Glomerular visceral epithelial cell (primary cell): Measurements from ENCODE around the gene PPFIA2.

Experiments
- DNase-seq: peaks from one replicate; pipeline ENCODE4 v3.0.0-alpha.2; 2016; ENCODE audit errors: extremely low spot score

Gene PPFIA2

GRCh38 chr12:81546811-81547210, 212.3 kb downstream of the PPFIA2 start:
- no peak for DNase-seq

- no peak for DNase-seq
These were observed 215.5 kb downstream of the PPFIA2 start for GRCh38 chr12:81543621-81544139.

GRCh38 chr12:81542065-81543010, 216.8 kb downstream of the PPFIA2 start:
- no peak for DNase-seq

- no peak for DNase-seq
These were observed 218.0 kb downstream of the PPFIA2 start for GRCh38 chr12:81541121-81541520.

- DNase-seq = no peak
These were observed 219.9 kb downstream of the PPFIA2 start for GRCh38 chr12:81539279-81539678.

GRCh38 chr12:81533054-81533453, 226.1 kb downstream of the PPFIA2 start:
- DNase-seq = no peak

- peak; percentile 29 for DNase-seq
These were observed 228.8 kb downstream of the PPFIA2 start for GRCh38 chr12:81530352-81530751.

- no peak for DNase-seq
These were observed 238.8 kb downstream of the PPFIA2 start for GRCh38 chr12:81520064-81520945.

GRCh38 chr12:81518638-81519037, 240.5 kb downstream of the PPFIA2 start:
- no peak for DNase-seq

GRCh38 chr12:81517296-81517695, 241.9 kb downstream of the PPFIA2 start:
- DNase-seq = no peak

- DNase-seq = peak; percentile 82
These were observed 256.0 kb downstream of the PPFIA2 start for GRCh38 chr12:81502912-81503695.

- no peak for DNase-seq
These were observed 258.4 kb downstream of the PPFIA2 start for GRCh38 chr12:81500788-81501187.

- no peak for DNase-seq
These were observed 259.3 kb downstream of the PPFIA2 start for GRCh38 chr12:81499809-81500208.

- DNase-seq = peak; percentile 0
These were observed 266.9 kb downstream of the PPFIA2 start for GRCh38 chr12:81492131-81492720.

GRCh38 chr12:81472934-81473333, 286.2 kb downstream of the PPFIA2 start:
- no peak for DNase-seq

GRCh38 chr12:81470923-81471322, 288.2 kb downstream of the PPFIA2 start:
- no peak for DNase-seq

- DNase-seq = no peak
These were observed 290.9 kb downstream of the PPFIA2 start for GRCh38 chr12:81468206-81468605.

GRCh38 chr12:81465876-81466275, 293.3 kb downstream of the PPFIA2 start:
- DNase-seq = no peak

GRCh38 chr12:81465191-81465590, 294.0 kb downstream of the PPFIA2 start:
- DNase-seq = no peak

GRCh38 chr12:81461163-81461562, 298.0 kb downstream of the PPFIA2 start:
- DNase-seq = no peak
